H1 (cell line): Measurements from ENCODE around the gene RNASEH2A. TPM values are rescaled to one million over a fixed set of nuclear protein-coding genes. Genes with fewer than 3 reads are reported as not detected.

Experiments used
- CTCF ChIA-PET: fragments of 300-600 bp; sonication (Branson Sonifier 250); formaldehyde crosslinking; loops from one replicate; lab custom pipeline; 2021; ENCODE audit not compliant: partially characterized antibody; lab: Charles Lee
- POLR2A ChIA-PET: fragments of 300-600 bp; sonication (Branson Sonifier 250); formaldehyde crosslinking; loops from one replicate; lab custom pipeline; 2021; ENCODE audit warnings: inconsistent platforms; ENCODE audit not compliant: partially characterized antibody; lab: Charles Lee
- DNase-seq, 2 experiments: peaks; one replicate each; pipeline versions ENCODE4 v3.0.0 to v3.0.0-alpha.2; 2010 to 2022; ENCODE audit warnings: low spot score in 2 of 2, low read depth in 1 of 2, mixed read lengths in 1 of 2
- FAIRE-seq: peaks from 2 replicates; lab custom pipeline; 2011; peaks lifted over from hg19 to GRCh38; lab: Jason Lieb, UNC
- H2AFZ ChIP-seq: 2 replicates; pipeline ENCODE4 v1.8.1; 2012; ENCODE audit warnings: low read length, inconsistent platforms
- H2AK5ac ChIP-seq: 2 replicates; pipeline ENCODE4 v1.6.1; 2013; ENCODE audit warnings: low read depth, low read length
- H2BK120ac ChIP-seq: replicated peaks from 2 replicates; pipeline ENCODE3; 2013; ENCODE audit warnings: low read depth, low read length, inconsistent platforms
- H2BK12ac ChIP-seq: 2 replicates; pipeline ENCODE4 v1.6.1; 2013; ENCODE audit warnings: low read depth, low read length
- H2BK15ac ChIP-seq: 2 replicates; pipeline ENCODE4 v1.6.1; 2013; ENCODE audit warnings: low read length
- H2BK20ac ChIP-seq: 2 replicates; pipeline ENCODE4 v1.6.1; 2013; ENCODE audit warnings: low read length
- H2BK5ac ChIP-seq: 2 replicates; pipeline ENCODE4 v1.6.1; 2013; ENCODE audit warnings: low read depth, low read length
- H3K14ac ChIP-seq: 2 replicates; pipeline ENCODE4 v1.6.1; 2013; ENCODE audit warnings: inconsistent platforms; ENCODE audit not compliant: insufficient read length
- H3K18ac ChIP-seq: 2 replicates; pipeline ENCODE4 v1.6.1; 2013; ENCODE audit warnings: low read length; ENCODE audit errors: extremely low read depth
- H3K23ac ChIP-seq: 2 replicates; pipeline ENCODE4 v1.6.1; 2013; ENCODE audit warnings: inconsistent platforms; ENCODE audit not compliant: insufficient read length
- H3K23me2 ChIP-seq: 2 replicates; pipeline ENCODE4 v1.6.1; 2013; ENCODE audit warnings: low read depth, low read length
- H3K27ac ChIP-seq: 2 replicates; pipeline ENCODE4 v1.6.1; 2011; ENCODE audit warnings: low read depth, low read length, inconsistent platforms
- H3K27me3 ChIP-seq, 4 experiments: replicated peaks in 1 of 4; 1 replicate in 1 of 4; 2 replicates in 3 of 4; pipeline versions ENCODE4 v1.6.1 to v1.8.1; 2011 to 2013; ENCODE audit warnings: low read length in 3 of 4, mild to moderate bottlenecking in 3 of 4, inconsistent platforms in 2 of 4, mixed read lengths in 2 of 4, moderate library complexity in 1 of 4; ENCODE audit not compliant: control insufficient read depth in 3 of 4, insufficient read depth in 3 of 4; ENCODE audit errors: extremely low read depth in 1 of 4
- H3K36me3 ChIP-seq, 4 experiments: 2 replicates each; pipeline versions ENCODE4 v1.6.1 to v1.8.1; 2011 to 2013; ENCODE audit warnings: mild to moderate bottlenecking in 4 of 4, low read length in 3 of 4, moderate library complexity in 2 of 4, control low read depth in 1 of 4, inconsistent platforms in 1 of 4; ENCODE audit not compliant: insufficient read depth in 4 of 4, control insufficient read depth in 2 of 4
- H3K4ac ChIP-seq: replicated peaks from 2 replicates; pipeline ENCODE3; 2013; ENCODE audit warnings: low read length, low read depth, mixed read lengths, inconsistent platforms; ENCODE audit not compliant: insufficient read length
- H3K4me1 ChIP-seq, 4 experiments: replicated peaks in 1 of 4; 1 replicate in 1 of 4; 2 replicates in 3 of 4; pipeline versions ENCODE4 v1.6.1 to v1.8.1; 2011 to 2013; ENCODE audit warnings: low read length in 3 of 4, inconsistent platforms in 2 of 4, mixed read lengths in 1 of 4; ENCODE audit not compliant: insufficient read depth in 4 of 4, control insufficient read depth in 3 of 4
- H3K4me2 ChIP-seq, 2 experiments: 2 replicates each; pipeline versions ENCODE4 v1.6.1 to v1.8.1; 2011 to 2013; ENCODE audit warnings: low read depth in 2 of 2, low read length in 2 of 2, control low read depth in 1 of 2, inconsistent platforms in 1 of 2, mild to moderate bottlenecking in 1 of 2; ENCODE audit not compliant: insufficient read depth in 1 of 2
- H3K4me3 ChIP-seq, 4 experiments: fragments of 200-600, 300-600 bp in 1 of 4; sonication (generic), shearing (Covaris generic), sonication (Bioruptor Twin) in 1 of 4; 2 replicates each; pipeline versions ENCODE4 v1.5.1 to v1.8.1; 2011 to 2016; ENCODE audit warnings: low read length in 4 of 4, low read depth in 3 of 4, control low read depth in 2 of 4, inconsistent platforms in 2 of 4, mild to moderate bottlenecking in 2 of 4, mixed read lengths in 1 of 4, moderate library complexity in 1 of 4; ENCODE audit not compliant: insufficient read depth in 2 of 4; ENCODE audit errors: extremely low read depth in 1 of 4
- H3K56ac ChIP-seq: replicated peaks from 2 replicates; pipeline ENCODE3; 2013; ENCODE audit warnings: low read depth, mild to moderate bottlenecking, mixed read lengths, low read length, inconsistent platforms; ENCODE audit not compliant: insufficient read length
- H3K79me1 ChIP-seq: 2 replicates; pipeline ENCODE4 v1.6.1; 2013; ENCODE audit warnings: low read depth, low read length, control low read depth
- H3K79me2 ChIP-seq, 2 experiments: 2 replicates each; pipeline versions ENCODE4 v1.6.1 to v1.8.1; 2012 to 2013; ENCODE audit warnings: low read length in 2 of 2, mild to moderate bottlenecking in 2 of 2, inconsistent platforms in 1 of 2; ENCODE audit not compliant: insufficient read depth in 2 of 2, control insufficient read depth in 1 of 2
- H3K9ac ChIP-seq, 4 experiments: replicated peaks in 1 of 4; 1 replicate in 1 of 4; 2 replicates in 3 of 4; pipeline versions ENCODE4 v1.6.1 to v1.8.1; 2011 to 2013; ENCODE audit warnings: low read depth in 3 of 4, low read length in 3 of 4, control low read depth in 2 of 4, mild to moderate bottlenecking in 2 of 4, moderate library complexity in 2 of 4, inconsistent platforms in 1 of 4; ENCODE audit errors: extremely low read depth in 1 of 4
- H3K9me3 ChIP-seq, 2 experiments: 2 replicates each; pipeline versions ENCODE4 v1.6.1 to v1.8.1; 2012 to 2013; ENCODE audit warnings: mild to moderate bottlenecking in 2 of 2, moderate library complexity in 2 of 2, control low read depth in 1 of 2, inconsistent platforms in 1 of 2, low read depth in 1 of 2, low read length in 1 of 2, mixed read lengths in 1 of 2; ENCODE audit not compliant: insufficient read depth in 2 of 2
- H4K20me1 ChIP-seq, 2 experiments: replicated peaks in 1 of 2; 2 replicates each; pipeline versions ENCODE3 to v1.8.1; 2011 to 2013; ENCODE audit warnings: inconsistent platforms in 2 of 2, low read length in 2 of 2, mild to moderate bottlenecking in 1 of 2; ENCODE audit not compliant: insufficient read depth in 2 of 2, control insufficient read depth in 1 of 2
- H4K5ac ChIP-seq: 2 replicates; pipeline ENCODE4 v1.6.1; 2013; ENCODE audit warnings: low read length, low read depth, mixed read lengths, inconsistent platforms; ENCODE audit not compliant: insufficient read length
- H4K8ac ChIP-seq: 2 replicates; pipeline ENCODE4 v1.8.0; 2013; ENCODE audit warnings: mild to moderate bottlenecking, moderate library complexity, low read length, inconsistent platforms; ENCODE audit not compliant: insufficient read depth; ENCODE audit errors: extremely low read depth
- H4K91ac ChIP-seq: replicated peaks from 2 replicates; pipeline ENCODE3; 2013; ENCODE audit warnings: low read length, mixed read lengths, inconsistent platforms; ENCODE audit not compliant: insufficient read length
- EZH2 ChIP-seq: fragments of 200-600 bp; sonication (generic); IDR thresholded peaks from 2 replicates; pipeline ENCODE4 v1.7.1; 2012; ENCODE audit warnings: low read depth, mild to moderate bottlenecking, moderate library complexity, low read length, inconsistent platforms; ENCODE audit not compliant: severe bottlenecking
- JUND ChIP-seq: IDR thresholded peaks from 2 replicates; pipeline ENCODE4 v1.6.1; 2011; ENCODE audit warnings: mild to moderate bottlenecking, improper control_type of control experiment, low read length
- KDM4A ChIP-seq: IDR thresholded peaks from one replicate; pipeline ENCODE4 v1.7.1; 2012; ENCODE audit warnings: low read depth, mild to moderate bottlenecking, moderate library complexity, low read length, inconsistent platforms; ENCODE audit not compliant: severe bottlenecking
- SIX5 ChIP-seq: IDR thresholded peaks from 2 replicates; pipeline ENCODE4 v1.6.1; 2011; ENCODE audit warnings: mild to moderate bottlenecking, low read depth, low read length
- WGBS, 2 experiments: shearing (Covaris generic) in 1 of 2; methylation state at CpG; one replicate each; pipeline versions ENCODE4 v1.1.6 to v1.1.7; 2013 to 2015; ENCODE audit warnings: low lambda C conversion rate in 2 of 2, mixed read lengths in 2 of 2, inconsistent platforms in 1 of 2, low coverage in 1 of 2, missing lambda C conversion rate in 1 of 2; ENCODE audit not compliant: insufficient replicate concordance in 2 of 2, insufficient coverage in 1 of 2, insufficient read length in 1 of 2; ENCODE audit errors: extremely low coverage in 1 of 2, missing lambda C conversion rate in 1 of 2; 5-methylcytosine and 5-hydroxymethylcytosine counted together
- polyA plus RNA-seq, 7 experiments: library from polyadenylated mRNA; depleted of rRNA in 3 of 7; stranded (reverse) in 5 of 7; unstranded in 2 of 7; fragments of >200 nt in 5 of 7; fragments of 200-250 nt in 2 of 7; gene quantifications; 1 replicate in 5 of 7; 2 replicates in 1 of 7; 4 replicates in 1 of 7; pipeline versions ENCODE4 v1.2.1 to v1.2.3, GENCODE V29; 2011 to 2013; ENCODE audit warnings: missing spikeins in 2 of 7, mixed read lengths in 2 of 7
- total RNA-seq: library from RNA; stranded (reverse); fragmentation: NEBNext Ultra II Directional; extraction: Animal tissue kit (Norgen Biotek cat#: 25700); gene quantifications from 2 replicates; pipeline ENCODE4 v1.2.1, GENCODE V29; 2021
- TF ChIP-seq, protein P1 (sequence below): IDR thresholded peaks from 2 replicates; pipeline ENCODE4 v1.6.1; 2012; ENCODE audit warnings: inconsistent platforms

RNASEH2A gene
- total and polyA plus RNA-seq, 2 of the 8 experiments (the other 6 are each of a cell fraction or from before 2014, with no cell fraction given): 67.5 to 120 TPM

DNA sequence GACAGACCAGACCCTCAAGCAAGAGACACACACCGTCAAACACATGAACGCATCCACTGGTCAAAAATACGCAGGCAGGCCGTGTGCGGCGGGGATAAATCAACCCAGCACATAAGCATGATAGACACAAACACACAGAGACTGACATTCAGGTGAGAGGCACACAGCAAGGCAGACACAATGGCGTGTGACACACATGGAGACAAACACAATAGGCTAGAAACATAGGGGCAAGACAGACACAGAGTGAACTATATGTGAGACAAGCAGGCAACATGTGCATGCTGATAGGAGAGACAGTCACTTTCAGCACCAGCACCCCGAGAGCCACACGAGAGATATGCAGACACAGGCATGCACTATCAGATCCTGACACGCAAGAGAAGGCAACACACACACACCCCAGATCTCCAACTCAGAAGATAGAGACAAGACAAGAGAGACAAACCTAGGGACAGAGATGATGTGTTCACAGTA lies 22.0 kb upstream of the RNASEH2A start:
- 95% methylated on average over 10 of the region's 10 CpGs; no CpG with 5 or more reads in 1 of the 2 experiments for WGBS, 2 experiments
- Histone ChIP-seq H3K56ac (no peak overlapping the region), H3K9ac (no peak overlapping the region), H2BK120ac (no peak overlapping the region), H3K4me1 (peaks cover 16 to 32% (median 20%) of the 10 kb centered on the region in 4 experiments), H2AK5ac (peak overlapping the region; percentile 99), H3K27ac (no peak overlapping the region), H3K14ac (no peak overlapping the region), H2BK12ac (peak overlapping the region; percentile 99), H2BK15ac (peak overlapping the region; percentile 99), H3K79me1 (no peaks in the 10 kb centered on the region; the same call in 1 of the 2 replicates), H4K8ac (no peak overlapping the region), H3K4me2 (no peak overlapping the region; a peak in 1 of 4 replicates), H4K5ac (no peak overlapping the region), H3K4ac (peak overlapping the region; percentile 34), H3K36me3 (no peaks in the 10 kb centered on the region), H3K9me3 (no peaks in the 10 kb centered on the region), H4K91ac (peak overlapping the region; percentile 52), H2BK20ac (peak overlapping the region; percentile 95), H3K23me2 (peaks cover 16% of the 10 kb centered on the region; the same call in 1 of the 2 replicates), H3K27me3 (no peaks in the 10 kb centered on the region), H3K4me3 (no peak overlapping the region), H3K18ac (peak overlapping the region; percentile 2; the same call in 1 of the 2 replicates), H4K20me1 (peaks cover 0 to 1% of the 10 kb centered on the region in 2 experiments), H2AFZ (no peak overlapping the region), H3K23ac (no peak overlapping the region), H3K79me2 (no peaks in the 10 kb centered on the region), H2BK5ac (peak overlapping the region; percentile 82; the same call in 1 of the 2 replicates)
- ChIA-PET POLR2A (interaction anchor here (16.6 kb wide), 1 partner anchor 13 kb away, joined by 317 read pairs; the partner anchor contains the start of genes JUNB, PRDX2 and THSD8), CTCF (interaction anchor here (9.3 kb wide), 1 partner anchor 11 kb away, joined by 277 read pairs; the partner anchor contains the start of gene JUNB)
- FAIRE-seq: no peak
- no peak for DNase-seq
- TF ChIP-seq KDM4A (no peak), EZH2 (no peak), JUND (no peak), SIX5 (no peak)
- TF ChIP-seq, protein P1, sequence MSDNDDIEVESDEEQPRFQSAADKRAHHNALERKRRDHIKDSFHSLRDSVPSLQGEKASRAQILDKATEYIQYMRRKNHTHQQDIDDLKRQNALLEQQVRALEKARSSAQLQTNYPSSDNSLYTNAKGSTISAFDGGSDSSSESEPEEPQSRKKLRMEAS: no peak
